Mesothelial cell of epicardium (in vitro differentiated cells): Measurements from ENCODE around the gene LRRC49. TPM values are rescaled to one million over a fixed set of nuclear protein-coding genes. Genes with fewer than 3 reads are reported as not detected.
"Not testable (repeated sequence)": the region's sequence is repeated elsewhere in the genome, so short reads cannot be mapped to it uniquely, and the experiment has no call there.

Experiments
- DNase-seq, 2 experiments: peaks; one replicate each; pipeline ENCODE4 v3.0.0; 2021; ENCODE audit warnings: low spot score in 2 of 2; ENCODE audit not compliant: unreplicated experiment in 2 of 2
- H3K27ac Mint-ChIP-seq: 2 replicates; pipeline ENCODE4 v1.8.0; 2021; ENCODE audit warnings: mixed read lengths
- H3K27me3 Mint-ChIP-seq: 2 replicates; pipeline ENCODE4 v1.8.0; 2021; ENCODE audit warnings: low read depth, mixed read lengths
- H3K36me3 Mint-ChIP-seq: 2 replicates; pipeline ENCODE4 v1.8.0; 2021; ENCODE audit warnings: mixed read lengths
- H3K4me1 Mint-ChIP-seq: 2 replicates; pipeline ENCODE4 v1.8.0; 2021; ENCODE audit warnings: mixed read lengths
- H3K4me3 Mint-ChIP-seq: 2 replicates; pipeline ENCODE4 v1.8.0; 2021; ENCODE audit warnings: mild to moderate bottlenecking, moderate library complexity, mixed read lengths
- H3K9me3 Mint-ChIP-seq: 2 replicates; pipeline ENCODE4 v1.8.0; 2021; ENCODE audit warnings: mixed read lengths
- CTCF ChIP-seq: fragments of 200-600 bp; sonication (generic); IDR thresholded peaks from one replicate; pipeline ENCODE4 v1.5.0; 2021; ENCODE audit warnings: antibody characterized with exemption; ENCODE audit not compliant: unreplicated experiment
- total RNA-seq: library from RNA; stranded (reverse); gene quantifications from 3 replicates; pipeline ENCODE4 v1.2.1, GENCODE V29; 2021

Gene LRRC49
- total RNA-seq, 1 donor from 2014 or later, result 25.5 TPM

GRCh38 chr15:70866982-70867641, 25.5 kb upstream of the LRRC49 start:
- Mint-ChIP-seq H3K9me3 (peaks cover under 1% of the 10 kb centered on the region), H3K4me1 (peaks cover 35% of the 10 kb centered on the region), H3K4me3 (no peak overlapping the region), H3K36me3 (peaks cover 1% of the 10 kb centered on the region), H3K27me3 (no peaks in the 10 kb centered on the region), H3K27ac (no peak overlapping the region)
- no peak for TF ChIP-seq CTCF
- DNase-seq, result no peak

GRCh38 chr15:70867911-70868467, 24.6 kb upstream of the LRRC49 start:
- H3K9me3 Mint-ChIP-seq, result peaks cover 5% of the 10 kb centered on the region
- H3K27ac Mint-ChIP-seq, result peak overlapping the region; percentile 37
- H3K4me1 Mint-ChIP-seq, result peaks cover 35% of the 10 kb centered on the region

GRCh38 chr15:70869346-70869745, 23.3 kb upstream of the LRRC49 start:
- peaks cover 27% of the 10 kb centered on the region for H3K4me1 Mint-ChIP-seq
- no peak for TF ChIP-seq CTCF
- H3K9me3 Mint-ChIP-seq, result peaks cover 10% of the 10 kb centered on the region
- no peak for DNase-seq
- peak overlapping the region; percentile 62 for H3K27ac Mint-ChIP-seq
- no peak overlapping the region for H3K4me3 Mint-ChIP-seq
- H3K27me3 Mint-ChIP-seq, result no peaks in the 10 kb centered on the region
- H3K36me3 Mint-ChIP-seq, result peaks cover 6% of the 10 kb centered on the region

More at GRCh38 chr15:70867911-70868467, 24.6 kb upstream of the LRRC49 start:
- Mint-ChIP-seq H3K4me3 (no peak overlapping the region), H3K27me3 (no peaks in the 10 kb centered on the region), H3K36me3 (peaks cover 5% of the 10 kb centered on the region)
- no peak for DNase-seq
- no peak for TF ChIP-seq CTCF

- TF ChIP-seq CTCF, result no peak
- Mint-ChIP-seq H3K36me3 (peaks cover 6% of the 10 kb centered on the region), H3K27ac (peak overlapping the region; percentile 77), H3K4me3 (no peak overlapping the region), H3K4me1 (peaks cover 27% of the 10 kb centered on the region), H3K9me3 (peaks cover 10% of the 10 kb centered on the region), H3K27me3 (no peaks in the 10 kb centered on the region)
- DNase-seq, result no peak
Observed at GRCh38 chr15:70870051-70870450, 22.6 kb upstream of the LRRC49 start.

GRCh38 chr15:70871490-70871889, 21.1 kb upstream of the LRRC49 start:
- H3K4me1 Mint-ChIP-seq, result peaks cover 27% of the 10 kb centered on the region
- peaks cover 10% of the 10 kb centered on the region for H3K9me3 Mint-ChIP-seq
- H3K4me3 Mint-ChIP-seq, H3K36me3 Mint-ChIP-seq, H3K27me3 Mint-ChIP-seq, DNase-seq, H3K27ac Mint-ChIP-seq: not testable (repeated sequence)

GRCh38 chr15:70873232-70874054, 19.2 kb upstream of the LRRC49 start:
- no peak for DNase-seq
- H3K4me1 Mint-ChIP-seq, result peaks cover 15% of the 10 kb centered on the region
- no peak for TF ChIP-seq CTCF
- no peak overlapping the region for H3K27ac Mint-ChIP-seq
- H3K9me3 Mint-ChIP-seq, result peaks cover 10% of the 10 kb centered on the region
- peaks cover 6% of the 10 kb centered on the region for H3K36me3 Mint-ChIP-seq
- H3K4me3 Mint-ChIP-seq, result no peak overlapping the region
- H3K27me3 Mint-ChIP-seq, result no peaks in the 10 kb centered on the region
